Neural progenitor cell (in vitro differentiated cells): ENCODE results near the gene GSG1L. TPM values are rescaled to one million over a fixed set of nuclear protein-coding genes. Genes with fewer than 3 reads are reported as not detected.

ENCODE experiments used
- DNase-seq: peaks from one replicate; pipeline ENCODE4 v3.0.0-alpha.2; 2016; ENCODE audit warnings: low spot score
- H2AFZ ChIP-seq: fragments of 200-600 bp; sonication (generic); replicated peaks from 2 replicates; pipeline ENCODE4 v1.6.1; 2016; ENCODE audit warnings: antibody characterized with exemption
- H3F3A ChIP-seq: fragments of 200-600 bp; sonication (generic); 2 replicates; pipeline ENCODE4 v1.6.1; 2016; ENCODE audit warnings: antibody characterized with exemption, low read depth
- H3K27ac ChIP-seq: fragments of 200-600 bp; sonication (generic); 2 replicates; pipeline ENCODE4 v1.5.1; 2016; ENCODE audit warnings: mild to moderate bottlenecking
- H3K27me3 ChIP-seq: fragments of 200-600 bp; sonication (generic); 2 replicates; pipeline ENCODE4 v1.6.1; 2016; ENCODE audit warnings: mild to moderate bottlenecking, moderate library complexity
- H3K36me3 ChIP-seq: fragments of 200-600 bp; sonication (generic); 2 replicates; pipeline ENCODE4 v1.5.1; 2016
- H3K4me1 ChIP-seq: fragments of 200-600 bp; sonication (generic); 2 replicates; pipeline ENCODE4 v1.6.1; 2016; ENCODE audit warnings: mixed run types
- H3K4me2 ChIP-seq: fragments of 200-600 bp; sonication (generic); 2 replicates; pipeline ENCODE4 v1.6.1; 2016
- H3K4me3 ChIP-seq: fragments of 200-600 bp; sonication (generic); 2 replicates; pipeline ENCODE4 v1.5.1; 2016
- H3K79me2 ChIP-seq: fragments of 200-600 bp; sonication (generic); 2 replicates; pipeline ENCODE4 v1.6.1; 2016; ENCODE audit warnings: low read depth
- H3K9ac ChIP-seq: fragments of 200-600 bp; sonication (generic); 2 replicates; pipeline ENCODE4 v1.6.1; 2016
- H3K9me3 ChIP-seq: fragments of 200-600 bp; sonication (generic); 2 replicates; pipeline ENCODE4 v1.5.1; 2016; ENCODE audit warnings: low read depth
- H4K20me1 ChIP-seq: fragments of 200-600 bp; sonication (generic); 2 replicates; pipeline ENCODE4 v1.6.1; 2016; ENCODE audit warnings: low read depth
- H3K27ac Mint-ChIP-seq: 3 replicates; pipeline ENCODE4 v1.8.0; 2021; ENCODE audit warnings: mixed read lengths
- H3K27me3 Mint-ChIP-seq: 2 replicates; pipeline ENCODE4 v1.8.0; 2022; ENCODE audit warnings: low read depth, mild to moderate bottlenecking, inconsistent platforms, moderate library complexity, mixed read lengths; ENCODE audit not compliant: insufficient read depth
- H3K36me3 Mint-ChIP-seq: 3 replicates; pipeline ENCODE4 v1.8.0; 2021; ENCODE audit warnings: mixed read lengths
- H3K4me1 Mint-ChIP-seq: 3 replicates; pipeline ENCODE4 v1.8.0; 2021; ENCODE audit warnings: mixed read lengths
- H3K4me3 Mint-ChIP-seq: 3 replicates; pipeline ENCODE4 v1.8.0; 2021; ENCODE audit warnings: mild to moderate bottlenecking, moderate library complexity, mixed read lengths
- H3K9me3 Mint-ChIP-seq: 3 replicates; pipeline ENCODE4 v1.8.0; 2020; ENCODE audit warnings: mixed read lengths
- CTCF ChIP-seq: fragments of 200-600 bp; sonication (generic); IDR thresholded peaks from 2 replicates; pipeline ENCODE4 v1.5.1; 2017; ENCODE audit warnings: antibody characterized with exemption, mild to moderate bottlenecking
- EZH2 ChIP-seq: fragments of 200-600 bp; sonication (generic); IDR thresholded peaks from 2 replicates; pipeline ENCODE4 v1.6.1; 2017; ENCODE audit warnings: antibody characterized with exemption, mild to moderate bottlenecking, moderate library complexity
- EZH2phosphoT487 ChIP-seq: fragments of 200-600 bp; sonication (generic); IDR thresholded peaks from 2 replicates; pipeline ENCODE4 v1.6.1; 2017; ENCODE audit warnings: antibody characterized with exemption
- total RNA-seq: library from RNA; depleted of rRNA; stranded (reverse); fragments of >200 nt; gene quantifications from 2 replicates; pipeline ENCODE4 v1.2.3, GENCODE V29; 2015; ENCODE audit warnings: low replicate concordance

Gene GSG1L
- total RNA-seq, 1 donor from 2014 or later = not detected

- no peaks in the 10 kb centered on the region for H4K20me1 ChIP-seq
- H3K27me3 Mint-ChIP-seq = peaks cover 8% of the 10 kb centered on the region
- DNase-seq = no peak
Measured at GRCh38 chr16:27906883-27907282, 156.6 kb downstream of the GSG1L start.

GRCh38 chr16:27903046-27903655 is 160.4 kb downstream of the GSG1L start:
- Histone ChIP-seq H3K4me1 (no peaks in the 10 kb centered on the region), H3K4me2 (no peak overlapping the region), H3K4me3 (no peak overlapping the region), H3K9ac (no peak overlapping the region), H3K27ac (no peak overlapping the region), H3K36me3 (no peaks in the 10 kb centered on the region), H3F3A (no peaks in the 10 kb centered on the region), H3K9me3 (no peaks in the 10 kb centered on the region), H4K20me1 (no peaks in the 10 kb centered on the region), H2AFZ (no peak overlapping the region), H3K27me3 (no peaks in the 10 kb centered on the region), H3K79me2 (no peaks in the 10 kb centered on the region)
- no peak for DNase-seq
- H3K4me3 Mint-ChIP-seq = no peak overlapping the region
- TF ChIP-seq EZH2 (no peak), EZH2phosphoT487 (no peak), CTCF (no peak)
- H3K27me3 Mint-ChIP-seq = peaks cover 5% of the 10 kb centered on the region
- peak overlapping the region; percentile 37 for H3K27ac Mint-ChIP-seq
- H3K4me1 Mint-ChIP-seq = peaks cover 4% of the 10 kb centered on the region
- peaks cover 3% of the 10 kb centered on the region for H3K9me3 Mint-ChIP-seq
- no peaks in the 10 kb centered on the region for H3K36me3 Mint-ChIP-seq

More at GRCh38 chr16:27906883-27907282, 156.6 kb downstream of the GSG1L start:
- peaks cover 13% of the 10 kb centered on the region for H3K4me1 Mint-ChIP-seq
- Histone ChIP-seq H3K36me3 (no peaks in the 10 kb centered on the region), H3K79me2 (no peaks in the 10 kb centered on the region), H3K27ac (no peak overlapping the region), H3K9me3 (no peaks in the 10 kb centered on the region), H3K4me2 (no peak overlapping the region), H3K4me3 (no peak overlapping the region), H3K4me1 (no peaks in the 10 kb centered on the region), H3K9ac (no peak overlapping the region), H2AFZ (no peak overlapping the region), H3F3A (no peaks in the 10 kb centered on the region), H3K27me3 (no peaks in the 10 kb centered on the region)
- no peak overlapping the region for H3K4me3 Mint-ChIP-seq
- peaks cover 3% of the 10 kb centered on the region for H3K9me3 Mint-ChIP-seq
- no peaks in the 10 kb centered on the region for H3K36me3 Mint-ChIP-seq
- TF ChIP-seq EZH2 (no peak), CTCF (no peak)
- H3K27ac Mint-ChIP-seq = no peak overlapping the region

- Mint-ChIP-seq H3K27me3 (peaks cover 3% of the 10 kb centered on the region), H3K4me1 (peaks cover 4% of the 10 kb centered on the region), H3K9me3 (peaks cover 3% of the 10 kb centered on the region), H3K27ac (peak overlapping the region; percentile 37), H3K4me3 (no peak overlapping the region), H3K36me3 (no peaks in the 10 kb centered on the region)
- Histone ChIP-seq H3K9ac (no peak overlapping the region), H3F3A (no peaks in the 10 kb centered on the region), H3K27ac (no peak overlapping the region), H2AFZ (no peak overlapping the region), H4K20me1 (no peaks in the 10 kb centered on the region), H3K9me3 (no peaks in the 10 kb centered on the region), H3K4me3 (no peak overlapping the region), H3K36me3 (no peaks in the 10 kb centered on the region), H3K4me2 (no peak overlapping the region), H3K27me3 (no peaks in the 10 kb centered on the region), H3K79me2 (no peaks in the 10 kb centered on the region), H3K4me1 (no peaks in the 10 kb centered on the region)
- no peak for DNase-seq
- TF ChIP-seq EZH2phosphoT487 (no peak), CTCF (no peak), EZH2 (no peak)
Measured at GRCh38 chr16:27902551-27902950, 161.0 kb downstream of the GSG1L start.
